Nephron progenitor cell (in vitro differentiated cells): ENCODE measurements around the gene GLOD5.
A peak's percentile ranks its signal among the peaks of the same experiment; 100 is the strongest.

Experiments
- DNase-seq: peaks from one replicate; pipeline ENCODE4 v3.0.0; 2021
- H3K27ac Mint-ChIP-seq: 2 replicates; pipeline ENCODE4 v1.8.0; 2021; ENCODE audit warnings: mild to moderate bottlenecking, moderate library complexity, mixed read lengths
- H3K27me3 Mint-ChIP-seq: 2 replicates; pipeline ENCODE4 v1.8.0; 2021; ENCODE audit warnings: mild to moderate bottlenecking, low read depth, mixed read lengths; ENCODE audit not compliant: poor library complexity
- H3K36me3 Mint-ChIP-seq: 2 replicates; pipeline ENCODE4 v1.8.0; 2021; ENCODE audit warnings: low read depth, mixed read lengths
- H3K4me1 Mint-ChIP-seq: 2 replicates; pipeline ENCODE4 v1.8.0; 2021; ENCODE audit warnings: mixed read lengths
- H3K4me3 Mint-ChIP-seq: 2 replicates; pipeline ENCODE4 v1.8.0; 2021; ENCODE audit warnings: mild to moderate bottlenecking, moderate library complexity, mixed read lengths
- H3K9me3 Mint-ChIP-seq: 2 replicates; pipeline ENCODE4 v1.8.0; 2021; ENCODE audit warnings: mild to moderate bottlenecking, moderate library complexity, mixed read lengths
- CTCF ChIP-seq: fragments of 200-600 bp; sonication (generic); IDR thresholded peaks from 2 replicates; pipeline ENCODE4 v1.5.0; 2021; ENCODE audit warnings: antibody characterized with exemption

Gene GLOD5

GRCh38 chrX:48761674-48762471, at the start of gene GLOD5:
Gene GLOD5, plus strand, starts transcription at chrX:48761747. Its CDS starts 44 bp downstream, at chrX:48761791.
- Mint-ChIP-seq H3K27ac (no peak within 1 kb of the TSS), H3K4me3 (no peak within 1 kb of the TSS), H3K9me3 (peaks cover 50% of the 10 kb centered on the region), H3K36me3 (no peaks in the 10 kb centered on the region), H3K27me3 (peaks cover 15% of the 10 kb centered on the region), H3K4me1 (peaks cover 4% of the 10 kb centered on the region)
- peak; percentile 11 for DNase-seq
- no peak for TF ChIP-seq CTCF

GRCh38 chrX:48711929-48712505, 49.5 kb upstream of the GLOD5 start:
- Mint-ChIP-seq H3K36me3 (peaks cover 10% of the 10 kb centered on the region), H3K9me3 (peaks cover 75% of the 10 kb centered on the region), H3K27me3 (no peaks in the 10 kb centered on the region), H3K4me1 (peaks cover 11% of the 10 kb centered on the region), H3K4me3 (no peak overlapping the region), H3K27ac (no peak overlapping the region)
- DNase-seq, result no peak
- no peak for TF ChIP-seq CTCF

GRCh38 chrX:48713847-48714246, 47.7 kb upstream of the GLOD5 start:
- no peak for DNase-seq
- Mint-ChIP-seq H3K36me3 (peaks cover 7% of the 10 kb centered on the region), H3K27ac (no peak overlapping the region), H3K9me3 (peaks cover 72% of the 10 kb centered on the region), H3K4me1 (peaks cover 11% of the 10 kb centered on the region), H3K4me3 (no peak overlapping the region), H3K27me3 (no peaks in the 10 kb centered on the region)
- TF ChIP-seq CTCF, result no peak

- H3K36me3 Mint-ChIP-seq, result peaks cover 6% of the 10 kb centered on the region
- peaks cover 11% of the 10 kb centered on the region for H3K4me1 Mint-ChIP-seq
- no peak overlapping the region for H3K4me3 Mint-ChIP-seq
- no peak overlapping the region for H3K27ac Mint-ChIP-seq
- peaks cover 73% of the 10 kb centered on the region for H3K9me3 Mint-ChIP-seq
- no peak for TF ChIP-seq CTCF
- no peaks in the 10 kb centered on the region for H3K27me3 Mint-ChIP-seq
- DNase-seq, result no peak
These were observed 47.0 kb upstream of the GLOD5 start for GRCh38 chrX:48714573-48714972.

- DNase-seq, result no peak
- H3K4me1 Mint-ChIP-seq, result peaks cover 11% of the 10 kb centered on the region
- no peak overlapping the region for H3K27ac Mint-ChIP-seq
- H3K27me3 Mint-ChIP-seq, result no peaks in the 10 kb centered on the region
- H3K36me3 Mint-ChIP-seq, result peaks cover 6% of the 10 kb centered on the region
- peaks cover 73% of the 10 kb centered on the region for H3K9me3 Mint-ChIP-seq
- no peak for TF ChIP-seq CTCF
- no peak overlapping the region for H3K4me3 Mint-ChIP-seq
These were observed 46.5 kb upstream of the GLOD5 start for GRCh38 chrX:48715072-48715471.
